Endothelial cell of umbilical vein (primary cell): Measurements from ENCODE around the gene TENT4B.

Experiments
- MAX ChIP-seq: IDR thresholded peaks from 2 replicates; pipeline ENCODE4 v1.6.1; 2011; ENCODE audit not compliant: insufficient read depth, insufficient read length
- POLR2AphosphoS5 ChIP-seq: IDR thresholded peaks from 2 replicates; pipeline ENCODE4 v1.6.1; 2012; ENCODE audit warnings: low read depth, mild to moderate bottlenecking, control low read depth, low read length, moderate library complexity; ENCODE audit not compliant: insufficient read depth

GRCh38 chr16:50245417-50246298 lies 92.6 kb downstream of the TENT4B start:
- TF ChIP-seq POLR2AphosphoS5 (no peak), MAX (no peak)
